Activated B cell treated with CpG ODN at 0.5 μM for 24 hours (primary cell): ENCODE results near the gene MET. TPM values are rescaled to one million over a fixed set of nuclear protein-coding genes. Genes with fewer than 3 reads are reported as not detected.
"Not testable (repeated sequence)": the region's sequence is repeated elsewhere in the genome, so short reads cannot be mapped to it uniquely, and the experiment has no call there.

Experiments
- ATAC-seq: fragments of 200-7000 bp; cut with Tn5 transposase; one replicate; pipeline ENCODE4 v1.10.0; 2021; ENCODE audit warnings: low read depth, mild to moderate bottlenecking, moderate library complexity
- CTCF ChIA-PET: fragments of 350-600 bp; sonication (Branson Sonifier 250); formaldehyde crosslinking; loops from one replicate; lab custom pipeline; 2021; ENCODE audit warnings: antibody characterized with exemption; lab: Charles Lee
- POLR2A ChIA-PET: fragments of 350-600 bp; sonication (Branson Sonifier 250); formaldehyde crosslinking; loops from one replicate; lab custom pipeline; 2021; ENCODE audit warnings: antibody characterized with exemption; lab: Charles Lee
- DNase-seq: peaks from one replicate; pipeline ENCODE4 v3.0.0; 2022
- H3K27ac Mint-ChIP-seq: one replicate; pipeline ENCODE4 v1.8.0; 2020; ENCODE audit warnings: mixed read lengths
- H3K27me3 Mint-ChIP-seq: one replicate; pipeline ENCODE4 v1.8.0; 2021; ENCODE audit warnings: mixed read lengths
- H3K36me3 Mint-ChIP-seq: one replicate; pipeline ENCODE4 v1.8.0; 2021; ENCODE audit warnings: low read depth, mixed read lengths
- H3K4me1 Mint-ChIP-seq: one replicate; pipeline ENCODE4 v1.8.0; 2021; ENCODE audit warnings: mixed read lengths
- H3K4me3 Mint-ChIP-seq: one replicate; pipeline ENCODE4 v1.8.0; 2020; ENCODE audit warnings: mild to moderate bottlenecking, mixed read lengths
- H3K9me3 Mint-ChIP-seq: one replicate; pipeline ENCODE4 v1.8.0; 2020; ENCODE audit warnings: mixed read lengths
- intact Hi-C: fragments of 100-400 bp; cut with micrococcal nuclease; formaldehyde crosslinking; loops from one replicate; pipeline ENCODE4 v1.15.1; 2024
- total RNA-seq: library from RNA; stranded (reverse); gene quantifications from 2 replicates; pipeline ENCODE4 v1.2.3, GENCODE V29; 2022
- TF ChIP-seq, protein P1 (sequence below): fragments of 200-600 bp; IDR thresholded peaks from one replicate; pipeline ENCODE4 v1.8.0; 2022; ENCODE audit warnings: antibody characterized with exemption, mild to moderate bottlenecking

The MET gene
- total RNA-seq, 1 donor from 2014 or later: 1.1 TPM

DNA sequence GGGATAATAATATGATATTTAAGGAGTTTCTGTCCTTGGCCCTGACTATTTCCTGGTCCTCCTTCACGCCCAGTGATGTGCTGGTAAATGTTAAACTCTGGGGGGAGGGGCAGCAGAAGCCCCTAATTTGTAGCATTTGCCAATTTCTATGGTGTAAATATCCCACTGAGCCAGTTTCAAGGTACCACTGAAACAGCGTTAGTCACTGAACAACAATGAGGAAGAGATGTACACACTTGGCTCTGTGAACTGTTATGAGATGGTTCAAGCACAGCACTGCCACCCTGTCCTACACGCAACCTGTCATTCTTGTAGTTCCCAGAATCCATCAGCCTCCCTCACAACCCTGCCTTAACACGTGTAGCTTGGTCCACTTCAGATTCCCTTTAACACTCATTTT lies 39.8 kb downstream of the MET start:
- CTCF ChIA-PET: no interaction called here
- no peaks in the 10 kb centered on the region for H3K4me1 Mint-ChIP-seq
- no peaks in the 10 kb centered on the region for H3K9me3 Mint-ChIP-seq
- ATAC-seq: no peak
- no peak overlapping the region for H3K4me3 Mint-ChIP-seq
- intact Hi-C loops: no loop called here
- DNase-seq: no peak
- H3K27me3 Mint-ChIP-seq: peaks cover 24% of the 10 kb centered on the region
- H3K27ac Mint-ChIP-seq: no peak overlapping the region
- H3K36me3 Mint-ChIP-seq: no peaks in the 10 kb centered on the region
- TF ChIP-seq, protein P1, sequence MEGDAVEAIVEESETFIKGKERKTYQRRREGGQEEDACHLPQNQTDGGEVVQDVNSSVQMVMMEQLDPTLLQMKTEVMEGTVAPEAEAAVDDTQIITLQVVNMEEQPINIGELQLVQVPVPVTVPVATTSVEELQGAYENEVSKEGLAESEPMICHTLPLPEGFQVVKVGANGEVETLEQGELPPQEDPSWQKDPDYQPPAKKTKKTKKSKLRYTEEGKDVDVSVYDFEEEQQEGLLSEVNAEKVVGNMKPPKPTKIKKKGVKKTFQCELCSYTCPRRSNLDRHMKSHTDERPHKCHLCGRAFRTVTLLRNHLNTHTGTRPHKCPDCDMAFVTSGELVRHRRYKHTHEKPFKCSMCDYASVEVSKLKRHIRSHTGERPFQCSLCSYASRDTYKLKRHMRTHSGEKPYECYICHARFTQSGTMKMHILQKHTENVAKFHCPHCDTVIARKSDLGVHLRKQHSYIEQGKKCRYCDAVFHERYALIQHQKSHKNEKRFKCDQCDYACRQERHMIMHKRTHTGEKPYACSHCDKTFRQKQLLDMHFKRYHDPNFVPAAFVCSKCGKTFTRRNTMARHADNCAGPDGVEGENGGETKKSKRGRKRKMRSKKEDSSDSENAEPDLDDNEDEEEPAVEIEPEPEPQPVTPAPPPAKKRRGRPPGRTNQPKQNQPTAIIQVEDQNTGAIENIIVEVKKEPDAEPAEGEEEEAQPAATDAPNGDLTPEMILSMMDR: no peak
- POLR2A ChIA-PET: no interaction called here

DNA sequence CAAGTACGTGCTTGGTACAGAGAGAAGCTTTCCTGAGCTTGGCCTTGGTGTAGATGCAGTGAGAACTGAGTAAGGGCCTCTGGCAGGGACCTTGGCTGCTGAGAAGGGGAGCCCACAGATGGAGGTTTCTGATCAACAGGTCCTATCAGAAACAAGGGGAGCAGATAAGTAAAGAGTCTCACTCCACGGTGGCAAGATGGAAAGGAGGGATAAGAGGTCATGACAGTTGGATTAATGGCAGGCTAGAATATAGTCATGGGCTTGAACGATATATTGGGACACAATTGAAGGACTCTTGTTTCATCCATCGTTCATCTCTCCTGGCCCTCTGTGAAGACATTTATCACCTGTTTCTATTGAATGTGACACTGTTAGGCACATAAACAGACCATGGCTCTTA lies 41.5 kb downstream of the MET start:
- Mint-ChIP-seq H3K9me3 (no peaks in the 10 kb centered on the region), H3K27ac (no peak overlapping the region), H3K36me3 (no peaks in the 10 kb centered on the region), H3K27me3 (peaks cover 20% of the 10 kb centered on the region), H3K4me3 (no peak overlapping the region), H3K4me1 (no peaks in the 10 kb centered on the region)
- ChIA-PET CTCF (no interaction called here), POLR2A (no interaction called here)
- no peak for ATAC-seq
- intact Hi-C loops: no loop called here
- no peak for DNase-seq
- TF ChIP-seq, protein P1: no peak

DNA sequence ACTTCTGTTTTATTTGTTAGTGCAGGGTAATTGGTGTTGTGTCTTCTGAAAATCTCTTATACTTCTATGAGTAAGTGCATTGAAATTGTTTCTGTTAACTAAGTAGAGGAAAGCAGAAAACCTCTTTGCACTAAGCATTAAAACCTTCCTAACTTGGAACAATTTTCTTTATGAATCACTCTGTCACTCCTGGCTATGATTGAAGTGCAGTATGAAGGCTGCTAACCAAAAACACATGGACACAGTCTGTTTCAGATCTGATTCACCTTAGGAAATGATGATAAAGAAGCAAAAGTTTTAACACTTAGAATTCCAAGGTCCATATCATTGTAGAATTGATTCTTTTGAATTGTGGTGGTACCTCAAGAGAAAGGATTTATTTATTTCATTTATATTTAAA lies 41.9 kb downstream of the MET start:
- CTCF ChIA-PET: no interaction called here

GRCh38 chr7:116715077-116715476 lies 43.1 kb downstream of the MET start:
- Mint-ChIP-seq H3K36me3 (no peaks in the 10 kb centered on the region), H3K27me3 (peaks cover 15% of the 10 kb centered on the region), H3K4me1 (no peaks in the 10 kb centered on the region), H3K4me3 (no peak overlapping the region), H3K27ac (no peak overlapping the region), H3K9me3 (no peaks in the 10 kb centered on the region)
- ChIA-PET POLR2A (no interaction called here), CTCF (no interaction called here)
- ATAC-seq (no peak), DNase-seq (no peak)
- TF ChIP-seq, protein P1: no peak
- intact Hi-C loops: no loop called here

More for the DNA sequence above, 41.9 kb downstream of the MET start:
- H3K27ac Mint-ChIP-seq: no peak overlapping the region
- peaks cover 19% of the 10 kb centered on the region for H3K27me3 Mint-ChIP-seq
- no peak for DNase-seq
- intact Hi-C loops: no loop called here
- no peaks in the 10 kb centered on the region for H3K4me1 Mint-ChIP-seq
- POLR2A ChIA-PET: no interaction called here
- ATAC-seq: no peak
- TF ChIP-seq, protein P1: no peak
- H3K9me3 Mint-ChIP-seq: no peaks in the 10 kb centered on the region
- H3K4me3 Mint-ChIP-seq: no peak overlapping the region
- no peaks in the 10 kb centered on the region for H3K36me3 Mint-ChIP-seq

- Mint-ChIP-seq H3K27ac (no peak overlapping the region), H3K4me3 (no peak overlapping the region), H3K4me1 (no peaks in the 10 kb centered on the region), H3K9me3 (no peaks in the 10 kb centered on the region), H3K27me3 (peaks cover 8% of the 10 kb centered on the region), H3K36me3 (no peaks in the 10 kb centered on the region)
- ChIA-PET CTCF (no interaction called here), POLR2A (no interaction called here)
- DNase-seq: no peak
- intact Hi-C loops: no loop called here
- TF ChIP-seq, protein P1: no peak
- ATAC-seq: no peak
Observed at GRCh38 chr7:116717137-116717536, 45.1 kb downstream of the MET start.

DNA sequence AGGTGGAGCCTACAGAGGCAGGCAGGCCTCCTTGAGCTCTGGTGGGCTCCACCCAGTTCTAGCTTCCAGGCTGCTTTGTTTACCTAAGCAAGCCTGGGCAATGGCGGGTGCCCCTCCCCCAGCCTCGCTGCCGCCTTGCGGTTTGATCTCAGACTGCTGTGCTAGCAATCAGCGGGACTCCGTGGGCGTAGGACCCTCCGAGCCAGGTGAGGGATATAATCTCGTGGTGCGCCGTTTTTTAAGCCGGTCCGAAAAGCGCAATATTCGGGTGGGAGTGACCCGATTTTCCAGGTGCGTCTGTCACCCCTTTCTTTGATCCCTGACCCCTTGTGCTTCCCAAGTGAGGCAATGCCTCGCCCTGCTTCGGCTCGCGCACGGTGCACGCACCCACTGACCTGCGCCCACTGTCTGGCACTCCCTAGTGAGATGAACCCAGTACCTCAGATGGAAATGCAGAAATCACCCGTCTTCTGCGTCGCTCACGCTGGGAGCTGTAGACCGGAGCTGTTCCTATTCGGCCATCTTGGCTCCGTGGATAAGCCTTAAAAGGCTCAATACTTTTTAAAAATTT lies 52.0 kb downstream of the MET start:
- H3K27ac Mint-ChIP-seq, POLR2A ChIA-PET, intact Hi-C loops, H3K9me3 Mint-ChIP-seq, DNase-seq, H3K27me3 Mint-ChIP-seq, CTCF ChIA-PET, ATAC-seq, H3K36me3 Mint-ChIP-seq, H3K4me3 Mint-ChIP-seq, H3K4me1 Mint-ChIP-seq: not testable (repeated sequence)
